Parathyroid adenoma (tissue), 2 donors: ENCODE results near the gene DYNLT2.
A peak's percentile ranks its signal among the peaks of the same experiment; 100 is the strongest.

Experiments
- H2AFZ ChIP-seq: fragments of 300-600 bp; sonication (generic); one replicate; pipeline ENCODE4 v1.7.0; 2017; ENCODE audit warnings: antibody characterized with exemption, mild to moderate bottlenecking
- H3K27ac ChIP-seq: fragments of 300-600 bp; sonication (generic); one replicate; pipeline ENCODE4 v1.7.0; 2017
- H3K27me3 ChIP-seq: fragments of 300-600 bp; sonication (generic); one replicate; pipeline ENCODE4 v1.7.0; 2017; ENCODE audit warnings: low read length; ENCODE audit not compliant: control insufficient read depth, insufficient read depth
- H3K36me3 ChIP-seq: fragments of 300-600 bp; sonication (generic); one replicate; pipeline ENCODE4 v1.7.0; 2017; ENCODE audit warnings: low read length; ENCODE audit not compliant: control insufficient read depth, insufficient read depth
- H3K4me1 ChIP-seq: fragments of 300-600 bp; sonication (generic); one replicate; pipeline ENCODE4 v1.7.0; 2017; ENCODE audit warnings: control low read depth
- H3K4me2 ChIP-seq: fragments of 300-600 bp; sonication (generic); one replicate; pipeline ENCODE4 v1.7.0; 2017; ENCODE audit warnings: low read length
- H3K4me3 ChIP-seq: fragments of 300-600 bp; sonication (generic); one replicate; pipeline ENCODE4 v1.7.0; 2017; ENCODE audit warnings: low read depth, low read length
- H3K79me2 ChIP-seq: fragments of 300-600 bp; sonication (generic); one replicate; pipeline ENCODE4 v1.7.0; 2017; ENCODE audit warnings: control low read depth
- H3K9ac ChIP-seq: fragments of 300-600 bp; sonication (generic); one replicate; pipeline ENCODE4 v1.7.0; 2017; ENCODE audit warnings: mild to moderate bottlenecking
- H3K9me3 ChIP-seq: fragments of 300-600 bp; sonication (generic); one replicate; pipeline ENCODE4 v1.7.0; 2017; ENCODE audit warnings: low read length; ENCODE audit not compliant: control insufficient read depth
- TF ChIP-seq, protein P1 (sequence below): fragments of 300-600 bp; sonication (generic); IDR thresholded peaks from one replicate; pipeline ENCODE4 v1.7.0; 2017; ENCODE audit warnings: antibody characterized with exemption, mild to moderate bottlenecking
- donor health status: primary hyperparathyroidism.

The DYNLT2 gene

DNA sequence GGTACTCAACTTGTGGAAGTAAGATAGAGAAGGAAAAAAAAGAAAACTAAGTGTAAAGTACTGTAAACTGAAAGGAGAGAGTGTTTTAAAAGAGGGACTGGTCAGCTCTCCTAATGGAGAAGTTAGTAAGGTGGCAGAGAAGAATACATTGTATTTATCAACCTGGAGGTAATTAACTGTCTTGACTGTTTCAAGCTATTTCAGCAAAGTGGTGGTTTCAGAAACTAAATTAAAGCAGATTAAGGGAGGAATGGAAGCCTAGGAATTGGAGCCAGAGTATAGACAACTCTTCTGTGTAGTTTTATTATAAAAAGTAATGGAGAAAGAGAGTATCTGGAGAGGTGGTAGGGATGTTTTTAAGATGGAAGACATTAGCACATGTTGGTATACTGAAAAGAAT is 24.4 kb downstream of the DYNLT2 start:
- Histone ChIP-seq H3K36me3 (no peaks in the 10 kb centered on the region), H2AFZ (no peak overlapping the region)

DNA sequence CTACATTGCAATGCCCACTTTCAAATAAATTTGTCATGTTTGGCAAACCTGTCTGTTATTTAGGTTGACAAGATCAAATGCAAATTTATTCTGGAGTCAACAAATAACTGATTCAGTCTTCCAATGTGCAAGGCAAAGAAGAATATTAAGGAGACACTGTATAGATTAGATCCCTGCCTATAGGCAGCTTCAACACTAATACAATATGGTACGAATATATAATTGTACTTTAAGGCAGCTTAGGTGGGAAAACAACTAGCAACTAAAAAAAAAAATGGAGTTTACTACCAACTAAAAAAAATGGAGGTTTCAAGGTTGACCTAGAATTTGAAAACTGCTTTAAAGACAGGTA is 25.3 kb downstream of the DYNLT2 start:
- Histone ChIP-seq H3K4me3 (no peak overlapping the region), H3K27ac (peak overlapping the region; percentile 81), H3K79me2 (peaks cover 4% of the 10 kb centered on the region), H3K36me3 (no peaks in the 10 kb centered on the region), H3K9me3 (no peaks in the 10 kb centered on the region), H3K27me3 (no peaks in the 10 kb centered on the region), H3K4me2 (no peak overlapping the region), H2AFZ (peak overlapping the region; percentile 82), H3K9ac (no peak overlapping the region), H3K4me1 (peaks cover 10% of the 10 kb centered on the region)
- TF ChIP-seq, protein P1, sequence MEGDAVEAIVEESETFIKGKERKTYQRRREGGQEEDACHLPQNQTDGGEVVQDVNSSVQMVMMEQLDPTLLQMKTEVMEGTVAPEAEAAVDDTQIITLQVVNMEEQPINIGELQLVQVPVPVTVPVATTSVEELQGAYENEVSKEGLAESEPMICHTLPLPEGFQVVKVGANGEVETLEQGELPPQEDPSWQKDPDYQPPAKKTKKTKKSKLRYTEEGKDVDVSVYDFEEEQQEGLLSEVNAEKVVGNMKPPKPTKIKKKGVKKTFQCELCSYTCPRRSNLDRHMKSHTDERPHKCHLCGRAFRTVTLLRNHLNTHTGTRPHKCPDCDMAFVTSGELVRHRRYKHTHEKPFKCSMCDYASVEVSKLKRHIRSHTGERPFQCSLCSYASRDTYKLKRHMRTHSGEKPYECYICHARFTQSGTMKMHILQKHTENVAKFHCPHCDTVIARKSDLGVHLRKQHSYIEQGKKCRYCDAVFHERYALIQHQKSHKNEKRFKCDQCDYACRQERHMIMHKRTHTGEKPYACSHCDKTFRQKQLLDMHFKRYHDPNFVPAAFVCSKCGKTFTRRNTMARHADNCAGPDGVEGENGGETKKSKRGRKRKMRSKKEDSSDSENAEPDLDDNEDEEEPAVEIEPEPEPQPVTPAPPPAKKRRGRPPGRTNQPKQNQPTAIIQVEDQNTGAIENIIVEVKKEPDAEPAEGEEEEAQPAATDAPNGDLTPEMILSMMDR, result no peak

More for the DNA sequence above, 24.4 kb downstream of the DYNLT2 start:
- peaks cover 10% of the 10 kb centered on the region for H3K4me1 ChIP-seq
- TF ChIP-seq, protein P1, result no peak
- no peak overlapping the region for H3K4me3 ChIP-seq
- no peaks in the 10 kb centered on the region for H3K27me3 ChIP-seq
- H3K9ac ChIP-seq, result no peak overlapping the region
- no peak overlapping the region for H3K4me2 ChIP-seq
- H3K79me2 ChIP-seq, result no peaks in the 10 kb centered on the region
- H3K9me3 ChIP-seq, result no peaks in the 10 kb centered on the region
- no peak overlapping the region for H3K27ac ChIP-seq

DNA sequence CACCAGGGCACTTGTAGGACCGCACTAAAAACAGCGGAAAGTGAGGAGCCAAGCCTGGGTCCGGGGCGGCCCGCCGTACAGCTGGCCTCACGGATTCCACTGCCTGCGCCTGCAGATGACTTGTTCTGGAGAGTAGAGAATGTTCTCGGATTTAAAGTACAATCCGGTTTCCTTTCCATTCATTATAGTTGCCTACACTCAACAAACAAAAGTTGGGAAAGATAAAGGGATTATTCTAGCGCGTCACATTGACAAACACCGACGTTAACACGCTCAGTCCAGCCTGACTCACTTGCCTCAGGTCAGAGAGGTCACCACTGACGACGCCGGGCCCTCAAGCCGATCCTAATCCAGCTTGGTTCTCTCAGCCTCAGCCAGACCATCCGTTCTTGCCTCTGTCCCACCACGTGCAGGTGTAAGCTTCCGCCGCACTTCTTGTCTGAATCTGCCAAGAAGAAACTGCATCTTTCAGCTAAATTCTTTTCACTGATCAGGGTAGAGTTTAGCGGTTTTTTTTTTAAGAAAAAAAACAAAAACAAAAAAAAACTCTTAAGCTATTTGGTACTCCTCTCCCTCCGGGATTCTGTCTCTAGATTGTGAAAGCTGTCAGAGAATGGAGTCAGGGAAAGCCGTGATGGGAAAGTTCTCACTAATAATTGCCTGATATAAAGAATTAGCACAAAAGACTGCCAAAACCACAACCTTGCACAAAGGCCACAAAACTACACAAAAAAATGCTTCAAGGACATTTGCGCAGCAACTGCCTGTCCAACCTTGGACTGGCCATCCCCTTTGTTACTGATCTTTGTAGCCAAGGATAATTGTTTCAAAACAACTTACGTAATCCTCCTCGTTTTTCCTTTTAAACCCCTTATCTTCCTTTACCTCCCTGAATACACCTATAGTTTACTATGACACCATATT is 26.0 kb downstream of the DYNLT2 start:
- Histone ChIP-seq H3K27ac (peak overlapping the region; percentile 81), H3K79me2 (peaks cover 4% of the 10 kb centered on the region), H2AFZ (peak overlapping the region; percentile 82), H3K9ac (no peak overlapping the region), H3K4me2 (peak overlapping the region; percentile 77), H3K4me1 (peaks cover 10% of the 10 kb centered on the region), H3K9me3 (no peaks in the 10 kb centered on the region), H3K4me3 (peak overlapping the region; percentile 62), H3K36me3 (no peaks in the 10 kb centered on the region), H3K27me3 (no peaks in the 10 kb centered on the region)
- TF ChIP-seq, protein P1, result no peak

DNA sequence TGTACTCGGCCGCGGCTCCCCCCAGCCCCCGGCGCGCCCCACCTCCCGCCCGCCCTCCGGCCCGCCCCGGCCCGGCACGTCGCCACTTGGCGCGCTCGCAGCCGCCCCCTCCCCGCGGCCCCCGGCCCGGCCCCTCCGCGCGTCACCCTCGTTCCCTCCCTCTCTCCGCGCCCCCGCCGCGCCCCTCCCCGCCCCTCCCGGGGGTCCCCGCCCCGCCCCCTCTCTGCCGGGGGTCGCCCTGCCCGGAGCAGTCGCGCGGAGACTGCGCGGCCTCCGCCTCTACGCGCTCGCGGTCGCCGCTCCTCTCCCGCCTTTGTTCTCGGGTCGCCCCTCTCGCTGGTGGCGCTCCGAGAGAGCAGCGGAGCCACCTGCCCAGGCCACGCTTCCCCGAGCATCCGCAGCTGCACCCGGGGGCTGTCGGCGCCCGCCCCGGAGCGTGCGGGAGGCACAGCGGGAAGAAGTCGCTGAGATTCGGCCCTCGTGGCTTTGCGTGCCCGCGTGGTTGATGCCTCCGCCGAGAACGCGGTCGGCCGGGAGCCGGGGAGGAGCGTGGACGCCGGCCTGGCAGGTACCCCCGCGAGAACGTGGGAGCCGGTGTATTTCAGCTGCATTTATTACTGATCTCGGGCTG is 26.8 kb downstream of the DYNLT2 start, which contains the start of gene PHF10:
PHF10 (minus strand) TSS at position 7 of the 631 bp plus-strand sequence. CDS start 569 bp downstream, outside the sequence.
- Histone ChIP-seq H3K9ac (peak within 1 kb of the TSS; percentile 14), H3K79me2 (peaks cover 4% of the 10 kb centered on the region), H2AFZ (peak within 1 kb of the TSS; percentile 82), H3K27me3 (no peaks in the 10 kb centered on the region), H3K27ac (peak within 1 kb of the TSS; percentile 81), H3K36me3 (no peaks in the 10 kb centered on the region), H3K4me3 (peak within 1 kb of the TSS; percentile 62), H3K4me1 (peaks cover 10% of the 10 kb centered on the region), H3K4me2 (peak within 1 kb of the TSS; percentile 86), H3K9me3 (no peaks in the 10 kb centered on the region)
- TF ChIP-seq, protein P1, result no peak
